CD4-positive, alpha-beta T cell treated with Interleukin-21 for 1 hour (primary cell): Measurements from ENCODE around the gene LRRC41.
"Not testable (repeated sequence)": the region's sequence is repeated elsewhere in the genome, so short reads cannot be mapped to it uniquely, and the experiment has no call there.

Source experiments
- DNase-seq: peaks from one replicate; pipeline ENCODE4 v3.0.0-alpha.2; 2020

Gene LRRC41

GRCh38 chr1:46284058-46284457 lies 19.4 kb downstream of the LRRC41 start:
- DNase-seq, result no peak

DNA sequence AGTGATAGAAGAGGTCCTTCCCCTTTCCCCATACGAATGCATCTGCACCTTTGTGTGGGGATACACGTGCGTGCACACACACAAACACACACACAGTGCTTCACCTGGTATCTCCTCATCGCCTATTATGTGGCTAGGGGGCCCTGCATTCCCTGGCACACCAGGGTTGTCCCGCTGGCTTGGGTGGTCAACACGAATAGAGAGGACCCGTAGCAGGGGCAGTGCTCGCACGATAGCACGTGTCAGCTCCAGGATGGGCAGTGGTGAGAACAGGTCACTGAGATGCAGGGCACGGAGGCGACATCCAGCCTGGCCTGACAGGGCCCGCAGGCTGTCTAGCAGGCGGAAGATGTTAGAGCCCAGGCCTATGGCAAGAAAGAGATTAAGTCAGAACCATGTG lies 22.4 kb downstream of the LRRC41 start:
- no peak for DNase-seq

DNA sequence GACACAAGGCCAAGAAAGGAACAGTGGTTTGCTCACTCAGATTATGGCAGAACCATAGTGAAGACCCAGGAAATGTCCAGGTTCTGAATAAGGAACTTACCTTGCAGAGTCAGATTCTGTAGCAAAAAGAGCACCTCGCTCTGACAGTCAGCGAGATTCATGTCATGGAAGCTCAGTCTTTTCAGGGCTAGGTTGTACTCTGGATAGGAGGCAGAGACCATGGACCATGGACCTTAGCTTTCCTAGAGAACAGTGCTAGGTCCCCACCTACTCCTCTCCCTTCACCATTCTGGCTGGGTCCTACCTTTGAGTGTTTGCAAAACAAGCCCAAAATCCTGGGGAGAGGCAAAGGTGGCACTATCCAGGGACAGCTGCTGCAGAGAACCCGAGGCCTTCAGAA lies 23.3 kb downstream of the LRRC41 start:
- DNase-seq, result no peak

GRCh38 chr1:46278807-46279206 lies 24.6 kb downstream of the LRRC41 start:
- no peak for DNase-seq

DNA sequence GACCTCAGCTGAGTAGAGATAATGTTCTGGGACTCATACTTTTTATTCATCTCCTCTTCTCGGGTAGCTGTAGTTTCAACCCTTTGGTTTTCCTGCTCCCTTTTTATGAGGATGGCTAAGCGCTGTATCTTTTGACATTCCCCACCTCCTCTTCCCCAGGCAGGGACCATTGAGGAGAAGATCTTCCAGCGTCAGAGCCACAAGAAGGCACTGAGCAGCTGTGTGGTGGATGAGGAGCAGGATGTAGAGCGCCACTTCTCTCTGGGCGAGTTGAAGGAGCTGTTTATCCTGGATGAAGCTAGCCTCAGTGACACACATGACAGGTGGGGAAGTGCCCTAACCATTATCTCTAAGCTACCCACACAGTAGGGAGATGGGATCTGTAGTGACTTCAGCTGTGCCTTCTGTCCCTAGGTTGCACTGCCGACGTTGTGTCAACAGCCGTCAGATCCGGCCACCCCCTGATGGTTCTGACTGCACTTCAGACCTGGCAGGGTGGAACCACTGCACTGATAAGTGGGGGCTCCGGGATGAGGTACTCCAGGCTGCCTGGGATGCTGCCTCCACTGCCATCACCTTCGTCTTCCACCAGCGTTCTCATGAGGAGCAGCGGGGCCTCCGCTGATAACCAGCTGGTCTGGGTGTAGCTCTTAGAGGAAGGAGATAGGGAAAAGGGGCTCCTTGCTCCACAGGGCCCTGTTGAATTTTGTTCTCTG lies 25.6 kb downstream of the LRRC41 start:
- DNase-seq, result no peak

GRCh38 chr1:46275030-46275337 lies 28.4 kb downstream of the LRRC41 start:
- DNase-seq, result no peak

GRCh38 chr1:46274225-46275029 lies 29.0 kb downstream of the LRRC41 start:
- no peak for DNase-seq

GRCh38 chr1:46268578-46268977 lies 34.8 kb downstream of the LRRC41 start:
- DNase-seq, result no peak

GRCh38 chr1:46263146-46263545 lies 40.3 kb downstream of the LRRC41 start:
- DNase-seq, result no peak

DNA sequence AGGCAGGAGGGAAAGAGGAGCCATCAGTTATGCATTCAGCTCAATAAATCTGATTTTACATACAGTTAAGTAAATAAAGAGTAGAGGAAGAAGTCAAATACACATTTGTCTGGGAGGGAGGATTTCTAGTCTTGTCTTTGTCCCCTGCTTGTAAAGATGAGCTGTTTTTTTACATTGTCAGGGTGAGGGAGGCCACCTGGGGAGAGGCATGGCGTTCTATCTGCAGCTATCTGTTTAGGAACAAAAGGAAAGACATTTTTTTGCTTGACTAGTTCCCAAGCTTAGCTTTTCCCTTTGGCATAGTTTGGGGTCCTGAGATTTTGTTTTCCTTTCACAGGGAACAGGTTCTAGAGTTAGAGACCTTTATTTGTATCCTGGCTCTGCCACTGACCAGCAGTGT lies 40.9 kb downstream of the LRRC41 start:
- no peak for DNase-seq

DNA sequence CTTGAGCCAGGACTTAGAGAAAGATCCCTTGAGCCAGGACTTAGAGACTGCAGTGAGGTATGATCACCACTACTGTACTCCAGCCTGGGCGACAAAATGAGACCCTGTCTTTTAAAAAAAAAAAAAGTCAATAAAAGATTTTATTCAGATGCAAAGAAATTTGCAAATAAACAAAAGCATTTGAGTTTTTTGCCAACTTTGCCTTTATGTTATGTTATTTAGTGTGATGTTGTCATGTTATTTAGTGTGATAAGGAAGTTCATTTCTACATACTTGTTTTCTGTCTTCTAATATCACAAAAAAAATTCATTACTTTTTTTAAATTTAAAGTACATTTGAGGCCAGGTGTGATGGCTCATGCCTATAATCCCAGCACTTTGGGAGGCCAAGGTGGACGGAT lies 46.9 kb downstream of the LRRC41 start:
- no peak for DNase-seq

DNA sequence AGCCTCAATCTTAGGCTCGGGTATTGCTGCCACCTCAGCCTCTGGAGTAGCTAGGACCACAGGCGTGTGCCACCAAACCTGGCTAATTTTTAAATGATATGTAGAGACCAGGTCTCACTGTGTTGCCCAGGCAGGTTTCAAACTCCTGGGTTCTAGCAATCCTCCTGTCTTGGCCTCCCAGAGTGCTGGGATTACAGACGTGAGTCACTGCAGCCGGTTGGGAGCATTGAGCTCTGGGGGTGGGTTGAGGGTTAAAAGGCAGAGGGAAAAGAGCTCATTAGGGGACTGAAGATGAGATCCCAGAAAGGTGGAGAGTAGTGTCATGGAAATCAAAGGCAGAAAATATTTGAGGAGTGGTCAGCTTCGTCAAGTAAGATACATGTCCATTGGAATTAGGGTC lies 48.7 kb downstream of the LRRC41 start:
- DNase-seq, result no peak

GRCh38 chr1:46248122-46248920 lies 55.1 kb downstream of the LRRC41 start:
- DNase-seq, result no peak

DNA sequence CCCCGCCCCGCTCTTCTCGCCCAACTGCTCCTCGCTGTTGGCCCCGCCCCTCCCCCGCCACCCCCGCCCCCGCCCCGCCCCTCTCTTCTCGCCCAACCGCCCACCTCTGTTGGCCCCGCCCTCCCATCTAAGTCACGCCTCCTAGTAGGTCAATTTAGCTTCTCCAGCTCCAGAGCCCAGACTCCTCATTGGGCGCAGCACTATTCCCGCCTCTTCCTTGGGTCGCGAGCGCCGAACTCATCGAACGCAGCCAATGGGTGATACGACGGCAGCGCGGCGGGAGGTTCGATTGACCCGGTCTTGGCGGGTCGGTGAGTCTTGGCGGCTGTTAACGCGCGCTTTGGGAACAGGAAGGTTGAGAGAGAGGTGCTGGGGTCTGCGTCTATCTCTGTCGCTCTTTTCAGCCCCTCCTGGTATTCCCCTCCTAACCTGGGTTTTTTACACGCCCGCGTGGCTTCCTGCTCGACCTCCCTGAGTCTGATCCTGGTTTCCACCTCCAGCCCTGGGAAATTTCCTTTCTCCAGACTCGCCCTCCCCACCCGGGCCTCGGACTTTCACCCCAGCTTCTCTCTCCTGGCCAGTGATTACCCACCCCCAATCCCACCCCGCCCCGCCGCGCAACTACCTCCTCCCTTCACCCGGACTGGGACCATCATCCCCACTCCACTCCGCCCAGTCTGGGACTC lies 55.8 kb downstream of the LRRC41 start, which contains the start of gene RAD54L:
Gene RAD54L, plus strand, starts transcription at position 328 of the 686 bp plus-strand sequence. CDS start 643 bp downstream, outside the sequence.
- peak; percentile 98 for DNase-seq

- peak; percentile 52 for DNase-seq
These were observed 56.6 kb downstream of the LRRC41 start for GRCh38 chr1:46246548-46247435.

- not testable (repeated sequence) for DNase-seq
These were observed 57.3 kb downstream of the LRRC41 start for GRCh38 chr1:46246136-46246535.

- peak; percentile 48 for DNase-seq
These were observed 58.6 kb downstream of the LRRC41 start for GRCh38 chr1:46244656-46245371.

GRCh38 chr1:46243831-46244230 lies 59.6 kb downstream of the LRRC41 start:
- not testable (repeated sequence) for DNase-seq

DNA sequence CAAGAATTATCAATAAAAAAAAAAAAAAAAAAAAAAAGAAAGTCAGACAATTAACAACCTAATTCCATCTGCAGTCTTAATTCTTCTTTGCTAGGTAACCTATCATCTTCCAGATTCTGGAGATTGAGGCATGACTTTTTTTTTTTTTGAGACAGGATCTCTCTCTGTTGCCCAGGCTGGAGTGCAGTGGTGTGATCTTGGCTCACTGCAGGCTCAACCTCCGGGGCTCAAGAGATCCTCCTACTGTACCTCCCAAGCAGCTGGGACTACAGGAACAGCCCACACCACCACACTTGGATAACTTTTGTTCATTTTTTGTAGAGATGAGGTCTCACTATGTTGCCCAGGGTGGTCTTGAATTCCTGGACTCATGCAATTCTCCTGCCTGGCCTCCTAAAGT lies 60.5 kb downstream of the LRRC41 start:
- no peak for DNase-seq

GRCh38 chr1:46241733-46242132 lies 61.7 kb downstream of the LRRC41 start:
- DNase-seq, result not testable (repeated sequence)

DNA sequence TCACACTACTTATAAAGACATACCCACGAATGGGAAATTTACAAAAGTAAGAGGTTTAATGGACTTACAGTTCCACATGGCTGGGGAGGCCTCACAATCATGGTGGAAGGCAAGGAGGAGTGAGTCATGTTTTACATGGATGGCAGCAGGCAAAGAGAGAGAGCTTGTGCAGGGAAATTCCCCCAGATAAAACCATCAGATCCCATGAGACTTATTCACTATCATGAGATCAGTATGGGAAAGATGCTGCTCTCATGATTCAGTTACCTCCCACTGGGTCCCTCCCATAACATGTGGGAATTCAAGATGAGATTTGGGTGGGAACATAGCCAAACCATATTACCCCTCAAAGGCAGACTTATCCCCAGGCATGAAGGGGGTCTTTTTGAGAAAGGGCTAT lies 64.6 kb downstream of the LRRC41 start:
- not testable (repeated sequence) for DNase-seq
